ENCODE results near the gene IQSEC2. TPM values are rescaled to one million over a fixed set of nuclear protein-coding genes. Genes with fewer than 3 reads are reported as not detected.

IQSEC2 gene
- total and polyA plus RNA-seq, 2 experiments from 2014 or later = 4.4 to 7.0 TPM

DNA sequence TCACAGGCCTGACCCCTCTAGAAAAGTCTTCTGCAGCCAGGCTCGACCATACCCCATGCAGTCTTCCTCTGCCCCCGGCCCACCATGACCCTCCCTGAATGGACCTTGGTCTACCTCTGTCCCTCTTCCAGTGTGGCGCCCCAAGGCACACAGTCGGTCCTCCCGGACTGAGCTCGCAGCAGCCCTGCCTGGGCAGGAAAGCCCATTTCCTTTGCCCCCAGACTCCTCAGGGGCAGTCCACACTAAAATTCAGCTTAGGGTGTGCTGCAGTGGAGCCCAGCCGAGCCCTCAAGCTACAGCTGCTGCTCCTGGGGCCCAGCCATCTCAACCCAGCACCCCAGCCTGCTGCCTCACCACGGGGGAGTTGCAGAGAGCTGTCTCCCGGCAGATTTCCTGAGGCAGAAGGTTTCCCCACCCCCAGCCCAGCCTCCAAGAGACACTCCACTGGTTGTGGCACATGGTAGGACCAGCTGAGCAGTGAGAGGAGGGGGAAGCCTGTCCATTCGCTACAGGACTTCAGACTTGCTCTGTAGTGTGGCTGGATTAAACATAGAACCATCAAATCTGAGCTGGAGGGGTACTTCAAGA, 37.5 kb upstream of the IQSEC2 start:
- Histone ChIP-seq H3K79me2 (no peaks in the 10 kb centered on the region), H3K27ac (no peak overlapping the region), H3K4me3 (no peak overlapping the region), H3K4me1 (ENCODE audit: insufficient read depth) (no peaks in the 10 kb centered on the region), H2AFZ (no peak overlapping the region), H3K36me3 (replicated peaks; ENCODE audit: insufficient read depth, low read depth) (no peaks in the 10 kb centered on the region), H3K9me2 (replicated peaks; ENCODE audit: insufficient read depth) (no peaks in the 10 kb centered on the region), H3K9me3 (ENCODE audit: low read depth) (no peaks in the 10 kb centered on the region), H3K27me3 (peaks cover 14% of the 10 kb centered on the region), H4K20me1 (ENCODE audit: insufficient read depth, poor library complexity, severe bottlenecking) (no peaks in the 10 kb centered on the region), H3K4me2 (no peak overlapping the region)
- TF ChIP-seq EZH2phosphoT487 (IDR thresholded peaks at IDR 0.05; ENCODE audit: low read depth, severe bottlenecking, unreplicated experiment) = no peak
- no peak for TF ChIP-seq EZH2 (IDR thresholded peaks at IDR 0.05; ENCODE audit: borderline replicate concordance)
- TF ChIP-seq, protein P1, sequence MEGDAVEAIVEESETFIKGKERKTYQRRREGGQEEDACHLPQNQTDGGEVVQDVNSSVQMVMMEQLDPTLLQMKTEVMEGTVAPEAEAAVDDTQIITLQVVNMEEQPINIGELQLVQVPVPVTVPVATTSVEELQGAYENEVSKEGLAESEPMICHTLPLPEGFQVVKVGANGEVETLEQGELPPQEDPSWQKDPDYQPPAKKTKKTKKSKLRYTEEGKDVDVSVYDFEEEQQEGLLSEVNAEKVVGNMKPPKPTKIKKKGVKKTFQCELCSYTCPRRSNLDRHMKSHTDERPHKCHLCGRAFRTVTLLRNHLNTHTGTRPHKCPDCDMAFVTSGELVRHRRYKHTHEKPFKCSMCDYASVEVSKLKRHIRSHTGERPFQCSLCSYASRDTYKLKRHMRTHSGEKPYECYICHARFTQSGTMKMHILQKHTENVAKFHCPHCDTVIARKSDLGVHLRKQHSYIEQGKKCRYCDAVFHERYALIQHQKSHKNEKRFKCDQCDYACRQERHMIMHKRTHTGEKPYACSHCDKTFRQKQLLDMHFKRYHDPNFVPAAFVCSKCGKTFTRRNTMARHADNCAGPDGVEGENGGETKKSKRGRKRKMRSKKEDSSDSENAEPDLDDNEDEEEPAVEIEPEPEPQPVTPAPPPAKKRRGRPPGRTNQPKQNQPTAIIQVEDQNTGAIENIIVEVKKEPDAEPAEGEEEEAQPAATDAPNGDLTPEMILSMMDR (IDR thresholded peaks at IDR 0.05; ENCODE audit: poor library complexity) = no peak
- 63% methylated on average over 10 of the region's 10 CpGs for WGBS (ENCODE audit: low lambda C conversion rate, missing lambda C conversion rate)
- no peak for DNase-seq (ENCODE audit: low spot score)

DNA sequence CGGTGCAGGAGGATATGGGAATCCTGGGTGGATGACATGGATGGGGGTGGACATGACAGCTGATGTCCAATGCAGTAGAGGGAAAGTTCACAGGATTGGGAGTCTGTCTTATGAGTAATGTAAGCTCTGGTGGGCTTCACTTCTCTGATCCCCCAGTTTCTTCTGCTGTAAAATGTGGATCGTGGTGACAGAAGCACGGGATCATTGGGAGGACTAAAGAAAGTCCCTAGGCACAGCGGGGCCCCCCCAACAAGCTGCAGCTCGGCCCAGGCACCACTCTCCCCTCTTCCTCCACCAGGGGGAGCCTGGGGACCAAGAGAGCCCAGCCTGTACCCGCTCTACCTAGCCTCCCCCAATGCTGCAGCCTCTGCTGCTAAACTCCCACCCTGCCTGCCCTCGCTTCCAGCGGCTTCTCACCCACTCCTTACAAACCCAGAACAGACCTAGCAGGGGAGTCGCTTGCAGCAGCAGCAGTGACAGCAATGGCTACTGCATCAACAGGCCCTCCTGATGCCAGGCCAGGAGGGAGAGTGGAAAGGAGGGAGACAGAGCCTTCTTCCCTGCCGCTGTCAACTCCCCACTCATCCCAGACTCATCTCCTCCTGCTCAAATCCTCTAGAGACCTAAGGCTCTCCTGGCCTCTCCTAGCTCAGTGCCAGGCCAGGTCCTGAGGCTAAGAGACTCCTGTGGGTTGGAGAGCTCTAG, 36.1 kb upstream of the IQSEC2 start:
- whole genome bisulfite sequencing (ENCODE audit: low lambda C conversion rate, missing lambda C conversion rate) = 36% methylated on average over 10 of the region's 10 CpGs
- Histone ChIP-seq H3K4me2 (no peak overlapping the region), H3K27ac (no peak overlapping the region), H4K20me1 (ENCODE audit: insufficient read depth, poor library complexity, severe bottlenecking) (no peaks in the 10 kb centered on the region), H3K9me3 (ENCODE audit: low read depth) (no peaks in the 10 kb centered on the region), H2AFZ (no peak overlapping the region), H3K27me3 (peaks cover 14% of the 10 kb centered on the region), H3K9me2 (replicated peaks; ENCODE audit: insufficient read depth) (no peaks in the 10 kb centered on the region), H3K36me3 (replicated peaks; ENCODE audit: insufficient read depth, low read depth) (no peaks in the 10 kb centered on the region), H3K79me2 (no peaks in the 10 kb centered on the region), H3K4me3 (no peak overlapping the region), H3K4me1 (ENCODE audit: insufficient read depth) (no peaks in the 10 kb centered on the region)
- TF ChIP-seq, protein P1 (IDR thresholded peaks at IDR 0.05; ENCODE audit: poor library complexity) = peak; percentile 60
- TF ChIP-seq EZH2 (IDR thresholded peaks at IDR 0.05; ENCODE audit: borderline replicate concordance) = no peak
- peak; percentile 73 for DNase-seq (ENCODE audit: low spot score)

DNA sequence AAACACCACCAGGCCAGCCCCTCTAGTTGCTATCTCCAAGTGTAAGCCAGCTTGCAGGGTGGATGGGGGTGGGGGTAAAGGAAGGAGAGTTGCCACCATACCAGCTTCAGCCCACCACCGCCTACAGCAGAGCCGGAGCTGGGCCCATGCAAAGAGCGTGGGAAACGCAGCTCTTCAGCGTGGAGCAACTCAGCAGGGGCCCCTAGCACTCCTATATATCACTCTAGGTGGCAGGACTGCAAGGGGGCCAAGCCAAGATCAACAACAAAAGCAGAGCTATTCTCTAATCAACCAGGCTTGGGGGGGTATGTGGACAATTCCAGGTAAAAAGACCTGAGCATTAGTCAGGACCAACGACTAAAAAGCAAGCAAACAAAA, 35.5 kb upstream of the IQSEC2 start:
- H2AFZ ChIP-seq = no peak overlapping the region
- H3K4me2 ChIP-seq = no peak overlapping the region
- no peak overlapping the region for H3K27ac ChIP-seq
- H3K9me2 ChIP-seq (replicated peaks; ENCODE audit: insufficient read depth) = no peaks in the 10 kb centered on the region
- H3K36me3 ChIP-seq (replicated peaks; ENCODE audit: insufficient read depth, low read depth) = no peaks in the 10 kb centered on the region
- no peaks in the 10 kb centered on the region for H3K4me1 ChIP-seq (ENCODE audit: insufficient read depth)
- TF ChIP-seq EZH2 (IDR thresholded peaks at IDR 0.05; ENCODE audit: borderline replicate concordance) = no peak
- TF ChIP-seq EZH2phosphoT487 (IDR thresholded peaks at IDR 0.05; ENCODE audit: low read depth, severe bottlenecking, unreplicated experiment) = no peak
- TF ChIP-seq, protein P1 (IDR thresholded peaks at IDR 0.05; ENCODE audit: poor library complexity) = no peak
- no peaks in the 10 kb centered on the region for H4K20me1 ChIP-seq (ENCODE audit: insufficient read depth, poor library complexity, severe bottlenecking)
- H3K4me3 ChIP-seq = no peak overlapping the region
- H3K27me3 ChIP-seq = peaks cover 14% of the 10 kb centered on the region
- DNase-seq (ENCODE audit: low spot score) = no peak
- WGBS (ENCODE audit: low lambda C conversion rate, missing lambda C conversion rate) = 59% methylated on average over 6 of the region's 6 CpGs
- H3K9me3 ChIP-seq (ENCODE audit: low read depth) = no peaks in the 10 kb centered on the region
- no peaks in the 10 kb centered on the region for H3K79me2 ChIP-seq

Measured in hepatocyte (in vitro differentiated cells).